HG03103 (cell line): ENCODE measurements around the gene RNF213.
"Not testable (repeated sequence)": the region's sequence is repeated elsewhere in the genome, so short reads cannot be mapped to it uniquely, and the experiment has no call there.

Experiments
- ATAC-seq: cut with Tn5 transposase; IDR thresholded peaks from one replicate; pipeline ENCODE4 v1.9.1; 2021; ENCODE audit warnings: low read depth; ENCODE audit not compliant: unreplicated experiment

The RNF213 gene

DNA sequence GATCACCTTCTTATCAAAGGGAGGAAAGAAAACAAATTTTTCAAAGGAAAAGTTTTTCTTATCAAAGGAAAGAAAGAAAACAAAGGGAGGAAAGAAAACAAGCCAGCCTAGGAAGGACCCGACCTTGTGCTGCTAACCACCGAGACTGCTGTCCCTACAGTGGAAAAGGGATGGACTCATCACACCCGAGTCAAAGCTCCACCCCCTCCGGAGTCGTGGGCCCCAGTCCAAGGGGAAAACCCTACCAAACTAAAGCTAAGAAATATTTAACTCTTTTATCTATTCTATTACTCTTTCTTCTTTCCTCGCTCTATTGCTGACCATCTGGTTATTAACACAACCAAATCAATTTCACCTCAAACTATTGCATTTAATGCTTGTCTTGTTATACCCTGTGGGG is 148.2 kb downstream of the RNF213 start:
- ATAC-seq: no peak

DNA sequence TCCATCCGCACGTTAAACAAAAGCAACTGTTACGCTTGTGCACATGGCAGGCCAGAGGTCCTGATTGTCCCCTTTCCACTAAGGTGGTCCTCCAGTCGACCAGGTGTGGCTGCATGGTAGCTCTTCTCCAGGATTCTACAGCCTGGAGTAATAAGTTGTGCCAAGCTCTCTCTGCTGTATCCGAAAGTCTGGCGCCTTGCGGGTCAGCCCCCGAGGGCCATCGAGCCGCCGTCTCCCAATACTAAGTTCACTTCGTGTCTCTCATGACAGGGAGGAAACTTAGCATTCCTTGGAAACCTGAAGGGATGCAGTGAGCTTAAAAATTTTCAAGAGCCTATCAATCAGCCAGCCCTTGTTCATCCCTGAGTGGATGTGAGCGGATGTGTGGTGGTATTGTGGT is 149.0 kb downstream of the RNF213 start:
- no peak for ATAC-seq

DNA sequence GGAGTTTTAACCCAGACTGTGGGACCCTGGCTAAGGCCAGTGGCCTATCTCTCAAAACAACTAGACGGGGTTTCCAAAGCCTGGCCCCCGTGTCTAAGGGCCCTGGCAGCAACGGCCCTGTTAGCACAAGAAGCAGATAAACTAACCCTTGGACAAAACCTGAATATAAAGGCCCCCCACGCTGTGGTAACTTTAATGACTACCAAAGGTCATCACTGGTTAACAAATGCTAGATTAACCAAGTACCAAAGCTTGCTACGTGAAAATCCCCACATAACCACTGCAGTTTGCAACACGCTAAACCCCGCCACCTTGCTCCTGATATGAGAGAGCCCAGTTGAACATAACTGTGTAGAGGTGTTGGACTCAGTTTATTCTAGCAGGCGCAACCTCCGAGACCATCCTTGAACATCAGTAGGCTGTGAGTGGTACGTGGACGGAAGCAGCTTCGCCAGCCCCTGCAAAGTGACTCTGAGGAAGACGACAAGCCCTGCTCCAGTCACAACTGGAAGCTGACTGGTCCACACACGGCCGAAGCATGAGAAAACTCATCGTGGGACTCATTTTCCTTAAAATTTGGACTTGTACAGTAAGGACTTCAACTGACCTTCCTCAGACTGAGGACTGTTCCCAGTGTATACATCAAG is 149.9 kb downstream of the RNF213 start:
- ATAC-seq: not testable (repeated sequence)

- no peak for ATAC-seq
Observed at GRCh38 chr17:80413771-80414507, 153.3 kb downstream of the RNF213 start.

- no peak for ATAC-seq
Observed at GRCh38 chr17:80414508-80414802, 153.8 kb downstream of the RNF213 start.

- peak; percentile 88 for ATAC-seq
Observed at GRCh38 chr17:80414803-80415625, 154.4 kb downstream of the RNF213 start, which contains the start of gene ENDOV. ENDOV (plus strand) TSS chr17:80415167; CDS start chr17:80415195, 28 bp downstream.

DNA sequence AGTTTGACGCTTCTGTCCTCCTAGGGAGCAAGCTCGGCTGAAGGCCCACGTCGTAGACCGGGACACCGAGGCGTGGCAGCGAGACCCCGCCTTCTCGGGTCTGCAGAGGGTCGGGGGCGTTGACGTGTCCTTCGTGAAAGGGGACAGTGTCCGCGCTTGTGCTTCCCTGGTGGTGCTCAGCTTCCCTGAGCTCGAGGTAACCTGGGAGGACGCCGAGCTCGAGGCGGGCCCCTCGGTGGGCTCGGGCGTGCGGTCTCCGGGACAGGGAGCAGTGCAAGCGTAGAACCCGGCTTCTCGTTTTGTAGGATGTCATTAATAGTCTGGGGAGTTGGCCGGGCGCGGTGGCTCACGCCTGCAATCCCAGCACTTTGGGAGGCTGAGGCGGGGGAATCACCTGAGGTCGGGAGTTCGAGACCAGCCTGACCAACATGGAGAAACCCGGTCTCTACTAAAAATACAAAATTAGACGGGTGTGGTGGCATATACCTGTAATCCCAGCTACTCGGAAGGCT is 155.0 kb downstream of the RNF213 start:
- ATAC-seq: no peak

DNA sequence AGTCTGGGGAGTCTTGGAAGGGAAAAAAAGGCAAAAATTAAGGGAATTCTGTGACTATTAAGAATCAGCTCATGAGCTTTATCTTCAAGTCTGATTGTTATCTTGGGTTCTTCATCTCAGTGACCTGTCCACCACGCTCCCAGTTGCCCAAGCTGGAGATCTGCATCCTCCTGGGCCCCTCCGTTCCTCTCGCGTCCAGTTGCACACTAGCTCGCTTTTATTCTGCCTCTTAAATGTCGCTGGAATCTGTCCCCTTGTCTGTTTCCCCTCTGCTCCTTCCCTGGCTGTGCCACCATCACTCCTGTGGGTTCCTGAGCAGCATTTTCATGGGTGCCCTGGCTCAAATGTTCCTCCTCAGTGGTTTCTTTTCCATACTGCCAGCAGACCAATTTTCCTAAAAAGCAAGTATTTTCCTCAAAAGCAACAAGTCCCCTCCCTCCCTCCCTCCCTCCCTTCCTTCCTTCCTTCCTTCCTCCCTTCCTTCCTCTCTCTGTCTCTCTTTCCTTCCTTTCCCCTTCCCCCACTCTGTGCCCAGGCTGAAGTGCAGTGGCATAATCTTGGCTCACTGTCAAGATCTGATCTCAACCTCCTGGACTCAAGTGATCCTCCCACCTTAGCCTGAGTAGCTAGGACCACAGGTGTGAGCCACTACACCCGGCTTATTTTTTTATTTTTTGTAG is 155.7 kb downstream of the RNF213 start:
- no peak for ATAC-seq

DNA sequence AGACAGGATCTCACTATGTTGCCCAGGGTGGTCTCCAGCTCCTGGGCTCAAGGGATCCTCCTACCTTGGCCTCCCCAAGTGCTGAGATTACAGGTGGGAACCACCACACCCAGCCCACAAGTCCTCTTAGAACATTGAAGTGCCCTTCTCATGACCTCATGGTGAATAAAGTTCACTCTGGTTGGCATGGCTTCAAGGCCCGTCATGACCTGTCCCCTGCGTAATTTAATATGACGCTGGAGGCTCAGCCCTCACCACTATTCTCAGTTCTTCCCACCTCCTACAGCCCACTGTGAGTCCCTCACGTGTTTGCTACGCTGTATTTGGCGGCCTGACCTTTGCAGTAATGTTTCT is 156.3 kb downstream of the RNF213 start:
- no peak for ATAC-seq

GRCh38 chr17:80418589-80418988 is 157.9 kb downstream of the RNF213 start:
- no peak for ATAC-seq

- no peak for ATAC-seq
Observed at GRCh38 chr17:80419255-80419654, 158.6 kb downstream of the RNF213 start.

GRCh38 chr17:80421381-80422090 is 160.9 kb downstream of the RNF213 start:
- ATAC-seq: no peak

GRCh38 chr17:80422276-80422675 is 161.6 kb downstream of the RNF213 start:
- ATAC-seq: no peak

DNA sequence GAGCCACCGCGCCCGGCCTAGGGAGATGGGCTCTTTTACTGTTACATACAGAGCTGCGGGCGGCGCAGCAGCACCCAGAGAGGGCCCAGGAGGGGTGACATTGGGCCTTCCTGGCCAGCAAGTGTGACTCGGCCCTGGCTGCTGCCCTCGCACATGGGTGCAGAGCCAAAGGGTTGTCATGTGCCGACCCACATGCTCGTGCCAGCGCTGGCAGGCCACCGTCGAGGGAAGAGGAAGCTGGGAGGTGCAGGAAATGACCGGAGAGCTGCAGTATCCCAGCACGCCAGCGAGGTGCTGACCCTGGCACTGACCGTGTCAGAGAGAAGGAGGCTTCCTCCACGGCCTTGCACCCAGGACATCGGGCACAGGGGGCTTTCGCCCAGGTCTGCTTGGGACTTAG is 162.3 kb downstream of the RNF213 start:
- no peak for ATAC-seq

- no peak for ATAC-seq
Observed at GRCh38 chr17:80423536-80424225, 163.0 kb downstream of the RNF213 start.

DNA sequence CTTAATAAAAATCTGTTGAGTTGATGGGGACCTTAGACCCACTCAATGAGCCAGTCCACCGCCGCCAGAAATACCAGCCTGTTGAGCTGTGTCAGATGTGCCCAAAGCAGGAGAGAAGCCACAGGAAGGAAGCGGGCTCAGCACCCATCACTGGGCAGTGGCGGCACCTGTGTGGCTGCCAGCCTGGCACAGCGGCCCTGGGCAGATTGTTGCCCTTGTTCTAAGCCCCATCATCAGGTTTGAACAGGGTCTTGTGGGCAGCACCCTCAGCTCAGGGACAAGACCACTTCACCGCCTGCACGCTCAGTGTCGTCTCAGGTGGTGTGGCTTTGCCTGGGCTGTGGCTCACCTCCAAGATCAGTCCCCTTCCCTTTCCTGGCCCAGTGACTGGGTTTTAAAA is 163.6 kb downstream of the RNF213 start:
- no peak for ATAC-seq

DNA sequence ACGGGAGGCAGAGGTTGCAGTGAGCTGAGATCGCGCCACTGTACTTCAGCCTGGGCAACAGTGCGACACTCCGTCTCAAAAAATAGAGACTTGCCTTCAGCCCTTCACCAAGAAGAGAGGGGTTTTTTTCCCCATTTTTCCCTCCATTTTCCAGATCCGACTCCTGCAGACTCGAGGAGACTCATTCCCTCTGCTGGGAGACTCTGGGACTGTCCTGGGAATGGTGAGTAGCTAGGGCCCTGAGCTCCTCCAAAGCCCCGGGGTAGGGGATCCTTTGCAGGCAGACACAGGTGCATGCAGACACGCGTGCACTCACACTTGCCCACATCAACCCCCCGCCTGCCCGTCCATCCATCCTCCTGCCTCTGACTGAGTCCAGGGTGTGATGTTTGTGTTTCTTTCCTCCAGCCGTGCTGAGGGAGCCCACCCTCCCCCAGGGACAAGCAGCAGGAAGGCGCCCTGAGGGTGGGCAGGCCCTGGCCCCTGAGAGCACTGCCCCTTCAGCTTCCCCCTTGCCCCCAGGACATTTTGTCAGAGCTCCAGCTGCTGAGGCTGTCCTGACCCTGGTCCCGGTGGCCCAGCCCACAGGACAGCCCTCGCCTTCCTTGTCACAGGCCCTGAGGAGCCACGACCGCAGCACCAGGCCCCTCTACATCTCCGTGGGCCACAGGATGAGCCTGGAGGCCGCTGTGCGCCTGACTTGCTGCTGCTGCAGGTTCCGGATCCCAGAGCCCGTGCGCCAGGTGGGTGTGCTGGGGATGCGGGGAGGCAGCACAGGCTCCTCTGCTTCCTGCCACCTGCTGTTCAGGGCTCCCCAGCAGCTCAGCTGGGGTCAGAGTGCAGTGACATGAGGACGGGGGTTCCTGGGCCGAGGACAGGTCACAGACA is 164.5 kb downstream of the RNF213 start:
- no peak for ATAC-seq

GRCh38 chr17:80425835-80426426 is 165.3 kb downstream of the RNF213 start:
- no peak for ATAC-seq
